Body of pancreas (tissue), 4 donors: ENCODE measurements around the gene SNRNP48.

Experiments
- POLR2A ChIP-seq, 3 donors: fragments of 450-650 bp; IDR thresholded peaks; one replicate each; pipeline ENCODE4 v1.6.1; 2016; ENCODE audit warnings: antibody characterized with exemption in 3 of 3, mild to moderate bottlenecking in 2 of 3
- TF ChIP-seq, protein P1 (sequence below), 7 experiments: fragments of 450-650 bp in 4 of 7; fragments of 200-600 bp in 3 of 7; sonication (generic) in 3 of 7; IDR thresholded peaks; one replicate each; pipeline ENCODE4 v1.5.1; 2016 to 2019; ENCODE audit warnings: antibody characterized with exemption in 7 of 7

- no peak for TF ChIP-seq POLR2A (IDR thresholded peaks at IDR 0.05)
- TF ChIP-seq, protein P1, sequence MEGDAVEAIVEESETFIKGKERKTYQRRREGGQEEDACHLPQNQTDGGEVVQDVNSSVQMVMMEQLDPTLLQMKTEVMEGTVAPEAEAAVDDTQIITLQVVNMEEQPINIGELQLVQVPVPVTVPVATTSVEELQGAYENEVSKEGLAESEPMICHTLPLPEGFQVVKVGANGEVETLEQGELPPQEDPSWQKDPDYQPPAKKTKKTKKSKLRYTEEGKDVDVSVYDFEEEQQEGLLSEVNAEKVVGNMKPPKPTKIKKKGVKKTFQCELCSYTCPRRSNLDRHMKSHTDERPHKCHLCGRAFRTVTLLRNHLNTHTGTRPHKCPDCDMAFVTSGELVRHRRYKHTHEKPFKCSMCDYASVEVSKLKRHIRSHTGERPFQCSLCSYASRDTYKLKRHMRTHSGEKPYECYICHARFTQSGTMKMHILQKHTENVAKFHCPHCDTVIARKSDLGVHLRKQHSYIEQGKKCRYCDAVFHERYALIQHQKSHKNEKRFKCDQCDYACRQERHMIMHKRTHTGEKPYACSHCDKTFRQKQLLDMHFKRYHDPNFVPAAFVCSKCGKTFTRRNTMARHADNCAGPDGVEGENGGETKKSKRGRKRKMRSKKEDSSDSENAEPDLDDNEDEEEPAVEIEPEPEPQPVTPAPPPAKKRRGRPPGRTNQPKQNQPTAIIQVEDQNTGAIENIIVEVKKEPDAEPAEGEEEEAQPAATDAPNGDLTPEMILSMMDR (IDR thresholded peaks at IDR 0.05): no peak
Measured at GRCh38 chr6:7621761-7622160, 31.8 kb downstream of the SNRNP48 start.
